AG10803 (cell line): Measurements from ENCODE around the gene CNTN4.

ENCODE experiments used
- DNase-seq: peaks from one replicate; pipeline ENCODE4 v3.0.0; 2010; ENCODE audit warnings: low read depth
- H3K4me3 ChIP-seq: 2 replicates; pipeline ENCODE4 v1.5.1; 2011; ENCODE audit warnings: mild to moderate bottlenecking, low read length, control low read depth
- CTCF ChIP-seq: conservative IDR thresholded peaks from 2 replicates; pipeline ENCODE4 v1.5.1; 2011; ENCODE audit warnings: mild to moderate bottlenecking, low read length, control low read depth, inconsistent platforms

CNTN4 gene

GRCh38 chr3:3107181-3107580 is 1008.5 kb downstream of the CNTN4 start:
- H3K4me3 ChIP-seq: no peak overlapping the region
- no peak for TF ChIP-seq CTCF
- no peak for DNase-seq
